ENCODE data around the gene WDR26. TPM values are rescaled to one million over a fixed set of nuclear protein-coding genes. Genes with fewer than 3 reads are reported as not detected.

Gene WDR26
- total and polyA plus RNA-seq, 3 donors from 2014 or later = 86.1 to 105 (median 104) TPM

GRCh38 chr1:224381880-224382548 lies 52.6 kb downstream of the WDR26 start:
- no peaks in the 10 kb centered on the region for H3K4me1 ChIP-seq
- no peaks in the 10 kb centered on the region for H3K9me3 ChIP-seq
- intact Hi-C loops (cut with DNase I; ENCODE audit: low total_unique reads) = no loop called here
- no peak for DNase-seq
- no peaks in the 10 kb centered on the region for H3K27me3 ChIP-seq
- H3K4me3 ChIP-seq = no peak overlapping the region
- H3K36me3 ChIP-seq (ENCODE audit: low read depth, missing control alignments) = no peaks in the 10 kb centered on the region
- TF ChIP-seq POLR2A (IDR thresholded peaks at IDR 0.05) = no peak
- no peak for TF ChIP-seq CTCF (IDR thresholded peaks at IDR 0.05)
- no peak overlapping the region for H3K27ac ChIP-seq
- 90 to 92% methylated on average over 4 of the region's 4 CpGs for WGBS, 2 donors

- no peak for TF ChIP-seq CTCF (IDR thresholded peaks at IDR 0.05)
- TF ChIP-seq POLR2A (IDR thresholded peaks at IDR 0.05) = no peak
- H3K9me3 ChIP-seq = no peaks in the 10 kb centered on the region
- no peaks in the 10 kb centered on the region for H3K4me1 ChIP-seq
- no peaks in the 10 kb centered on the region for H3K27me3 ChIP-seq
- intact Hi-C loops (cut with DNase I; ENCODE audit: low total_unique reads) = no loop called here
- WGBS, 2 donors = 57 to 65% methylated on average over 4 of the region's 4 CpGs
- no peak overlapping the region for H3K4me3 ChIP-seq
- no peaks in the 10 kb centered on the region for H3K36me3 ChIP-seq (ENCODE audit: low read depth, missing control alignments)
- no peak overlapping the region for H3K27ac ChIP-seq
- DNase-seq = no peak
Observed at GRCh38 chr1:224380003-224380402, 54.6 kb downstream of the WDR26 start.

- TF ChIP-seq CTCF (IDR thresholded peaks at IDR 0.05) (no peak), POLR2A (IDR thresholded peaks at IDR 0.05) (no peak)
- intact Hi-C loops (cut with DNase I; ENCODE audit: low total_unique reads) = no loop called here
- Histone ChIP-seq H3K4me3 (no peak overlapping the region), H3K4me1 (no peaks in the 10 kb centered on the region), H3K27ac (no peak overlapping the region), H3K27me3 (no peaks in the 10 kb centered on the region), H3K9me3 (no peaks in the 10 kb centered on the region), H3K36me3 (ENCODE audit: low read depth, missing control alignments) (no peaks in the 10 kb centered on the region)
- WGBS, 2 donors = 83 to 96% methylated on average over 7 of the region's 7 CpGs
- DNase-seq = no peak
Observed at GRCh38 chr1:224378855-224379631, 55.6 kb downstream of the WDR26 start.

GRCh38 chr1:224377676-224378006 lies 57.0 kb downstream of the WDR26 start:
- H3K36me3 ChIP-seq (ENCODE audit: low read depth, missing control alignments) = no peaks in the 10 kb centered on the region
- no peak for DNase-seq
- TF ChIP-seq POLR2A (IDR thresholded peaks at IDR 0.05) (no peak), CTCF (IDR thresholded peaks at IDR 0.05) (no peak)
- intact Hi-C loops (cut with DNase I; ENCODE audit: low total_unique reads) = no loop called here
- no peak overlapping the region for H3K4me3 ChIP-seq
- no peaks in the 10 kb centered on the region for H3K4me1 ChIP-seq
- 95% methylated on average over 2 of the region's 2 CpGs for WGBS, 2 donors
- H3K27ac ChIP-seq = no peak overlapping the region
- no peaks in the 10 kb centered on the region for H3K9me3 ChIP-seq
- no peaks in the 10 kb centered on the region for H3K27me3 ChIP-seq

Measured in testis (tissue), 3 donors.